ENCODE measurements around the gene TPT1. TPM values are rescaled to one million over a fixed set of nuclear protein-coding genes. Genes with fewer than 3 reads are reported as not detected.

TPT1 gene
- total RNA-seq, 1 experiment from 2014 or later = 2,237 TPM

DNA sequence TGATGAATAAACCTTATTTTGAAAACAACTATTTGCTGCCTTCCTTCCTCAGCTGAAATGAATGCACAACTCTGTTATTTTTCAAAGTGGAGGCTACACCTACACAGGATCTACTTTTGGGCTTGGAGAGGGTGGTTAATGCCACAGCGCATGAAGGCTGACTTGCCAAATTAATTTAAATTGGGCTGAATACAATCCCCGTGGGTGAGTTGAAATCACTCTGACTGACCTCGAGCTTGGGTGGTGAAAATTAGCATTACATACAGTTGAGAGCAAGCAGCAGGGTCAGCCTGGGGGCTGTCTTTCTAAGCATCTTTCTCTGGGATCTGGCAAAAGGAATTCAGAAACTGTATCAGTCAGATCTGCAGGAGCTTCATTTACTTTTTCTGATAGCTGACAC, 38.5 kb downstream of the TPT1 start:
- no peak overlapping the region for H3K4me2 ChIP-seq
- intact Hi-C loops (cut with micrococcal nuclease; ENCODE audit: unreplicated experiment) = no loop called here
- no peak overlapping the region for H2AFZ ChIP-seq
- H3K36me3 ChIP-seq (ENCODE audit: low read depth) = no peaks in the 10 kb centered on the region
- no peak overlapping the region for H3K4me3 ChIP-seq
- ChIA-PET CTCF (interaction anchor here (0.7 kb wide), 1 partner anchor 911 kb away, joined by 14 read pairs; no protein-coding TSS in a partner anchor), POLR2A (ENCODE audit: unreplicated experiment) (interaction anchor here (0.6 kb wide), 1 partner anchor 635 kb away, joined by 7 read pairs; no protein-coding TSS in a partner anchor)
- H4K20me1 ChIP-seq (ENCODE audit: insufficient read depth) = no peaks in the 10 kb centered on the region
- DNase-seq = no peak
- no peaks in the 10 kb centered on the region for H3K79me2 ChIP-seq (ENCODE audit: low read depth)
- no TSS peak for BruUV-seq (replicated peaks)
- no peaks in the 10 kb centered on the region for H3K9me2 ChIP-seq (ENCODE audit: insufficient read depth)
- no peak overlapping the region for H3K27ac ChIP-seq
- TF ChIP-seq, protein P1, sequence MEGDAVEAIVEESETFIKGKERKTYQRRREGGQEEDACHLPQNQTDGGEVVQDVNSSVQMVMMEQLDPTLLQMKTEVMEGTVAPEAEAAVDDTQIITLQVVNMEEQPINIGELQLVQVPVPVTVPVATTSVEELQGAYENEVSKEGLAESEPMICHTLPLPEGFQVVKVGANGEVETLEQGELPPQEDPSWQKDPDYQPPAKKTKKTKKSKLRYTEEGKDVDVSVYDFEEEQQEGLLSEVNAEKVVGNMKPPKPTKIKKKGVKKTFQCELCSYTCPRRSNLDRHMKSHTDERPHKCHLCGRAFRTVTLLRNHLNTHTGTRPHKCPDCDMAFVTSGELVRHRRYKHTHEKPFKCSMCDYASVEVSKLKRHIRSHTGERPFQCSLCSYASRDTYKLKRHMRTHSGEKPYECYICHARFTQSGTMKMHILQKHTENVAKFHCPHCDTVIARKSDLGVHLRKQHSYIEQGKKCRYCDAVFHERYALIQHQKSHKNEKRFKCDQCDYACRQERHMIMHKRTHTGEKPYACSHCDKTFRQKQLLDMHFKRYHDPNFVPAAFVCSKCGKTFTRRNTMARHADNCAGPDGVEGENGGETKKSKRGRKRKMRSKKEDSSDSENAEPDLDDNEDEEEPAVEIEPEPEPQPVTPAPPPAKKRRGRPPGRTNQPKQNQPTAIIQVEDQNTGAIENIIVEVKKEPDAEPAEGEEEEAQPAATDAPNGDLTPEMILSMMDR (conservative IDR thresholded peaks at IDR 0.05) = no peak
- TF ChIP-seq EZH2 (IDR thresholded peaks at IDR 0.05; ENCODE audit: low read depth) = no peak
- no peaks in the 10 kb centered on the region for H3K9me3 ChIP-seq (ENCODE audit: insufficient read depth, low read depth)
- no peaks in the 10 kb centered on the region for H3K4me1 ChIP-seq (replicated peaks; ENCODE audit: insufficient read depth)
- H3K27me3 ChIP-seq (ENCODE audit: insufficient read depth, low read depth) = no peaks in the 10 kb centered on the region
- H3F3A ChIP-seq (ENCODE audit: insufficient read depth, low read depth) = 0 out of 2 replicates have a peak, but pooled peaks cover 3% of the 10 kb centered on the region

DNA sequence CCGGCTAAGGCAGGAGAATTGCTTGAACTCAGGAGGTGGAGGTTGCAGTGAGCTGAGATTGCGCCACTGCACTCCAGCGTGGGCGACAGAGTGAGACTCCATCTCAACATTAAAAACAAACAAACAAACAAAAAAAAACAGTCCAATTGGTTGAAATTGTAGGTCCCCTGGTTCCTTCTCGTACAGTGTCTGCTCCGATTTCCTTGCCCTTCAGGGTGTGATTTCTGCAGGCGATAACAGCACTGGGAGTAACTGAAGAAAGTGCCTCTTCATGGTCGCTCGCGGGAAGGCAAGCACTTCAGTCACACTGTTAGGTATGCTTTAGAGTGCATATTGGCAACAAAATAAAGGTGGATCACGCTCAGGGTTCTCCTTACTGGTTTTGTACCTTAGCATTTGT, 39.7 kb downstream of the TPT1 start:
- CTCF ChIA-PET = interaction anchor here (1.2 kb wide), 1 partner anchor 255 kb away, joined by 9 read pairs; no protein-coding TSS in a partner anchor
- BruUV-seq (replicated peaks) = no TSS peak
- Histone ChIP-seq H3K4me2 (no peak overlapping the region), H3K36me3 (ENCODE audit: low read depth) (no peaks in the 10 kb centered on the region), H3K79me2 (ENCODE audit: low read depth) (no peaks in the 10 kb centered on the region), H3K9me3 (ENCODE audit: insufficient read depth, low read depth) (no peaks in the 10 kb centered on the region), H3K4me3 (no peak overlapping the region), H3K4me1 (replicated peaks; ENCODE audit: insufficient read depth) (no peaks in the 10 kb centered on the region), H4K20me1 (ENCODE audit: insufficient read depth) (no peaks in the 10 kb centered on the region), H3F3A (ENCODE audit: insufficient read depth, low read depth) (no peaks in the 10 kb centered on the region), H2AFZ (no peak overlapping the region), H3K27me3 (ENCODE audit: insufficient read depth, low read depth) (no peaks in the 10 kb centered on the region), H3K27ac (no peak overlapping the region), H3K9me2 (ENCODE audit: insufficient read depth) (no peaks in the 10 kb centered on the region)
- POLR2A ChIA-PET (ENCODE audit: unreplicated experiment) = no interaction called here
- intact Hi-C loops (cut with micrococcal nuclease; ENCODE audit: unreplicated experiment) = no loop called here
- DNase-seq = no peak
- no peak for TF ChIP-seq EZH2 (IDR thresholded peaks at IDR 0.05; ENCODE audit: low read depth)
- TF ChIP-seq, protein P1 (conservative IDR thresholded peaks at IDR 0.05) = no peak

DNA sequence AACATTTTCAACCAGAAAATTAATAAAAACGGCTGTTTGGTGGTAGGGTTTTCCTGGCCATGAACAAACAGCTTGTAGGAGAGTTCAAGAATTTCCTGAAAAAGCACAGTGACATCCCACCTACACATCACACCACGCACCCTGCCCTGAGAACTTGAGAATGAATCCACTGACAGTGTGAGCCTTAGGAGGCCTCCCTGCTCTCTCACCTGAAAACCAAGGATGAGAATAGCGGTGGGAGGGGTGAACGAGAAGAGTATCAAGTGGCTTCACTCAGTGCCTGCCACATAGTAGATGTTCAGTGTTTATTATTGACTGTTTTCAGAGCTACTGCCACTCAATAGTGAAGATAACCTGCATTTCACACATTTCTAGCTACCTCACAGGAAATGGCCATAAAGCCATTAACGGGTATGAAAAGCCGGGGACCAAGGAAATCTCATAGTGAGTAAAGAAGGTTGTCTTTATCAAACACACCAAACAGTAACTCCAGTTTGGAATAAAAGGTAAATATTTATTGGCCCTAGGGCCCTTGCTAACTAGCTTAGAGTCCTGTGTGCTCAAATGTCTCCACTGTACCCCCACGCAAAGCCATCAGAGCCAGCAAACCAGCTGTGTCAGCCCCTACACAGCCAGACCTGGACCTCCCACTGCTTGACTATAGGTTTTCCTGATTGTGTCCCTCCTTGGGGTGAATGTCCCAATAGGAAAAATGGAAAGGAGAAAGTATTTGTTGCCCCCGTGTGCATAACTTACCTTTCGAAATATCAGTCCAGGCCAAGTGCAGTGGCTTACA, 40.6 kb downstream of the TPT1 start:
- intact Hi-C loops (cut with micrococcal nuclease; ENCODE audit: unreplicated experiment) = no loop called here
- Histone ChIP-seq H3K79me2 (ENCODE audit: low read depth) (no peaks in the 10 kb centered on the region), H3K4me1 (replicated peaks; ENCODE audit: insufficient read depth) (no peaks in the 10 kb centered on the region), H3K27me3 (ENCODE audit: insufficient read depth, low read depth) (no peaks in the 10 kb centered on the region), H4K20me1 (ENCODE audit: insufficient read depth) (no peaks in the 10 kb centered on the region), H3K27ac (no peak overlapping the region), H3K9me2 (ENCODE audit: insufficient read depth) (no peaks in the 10 kb centered on the region), H3F3A (ENCODE audit: insufficient read depth, low read depth) (0 out of 2 replicates have a peak, but pooled peaks cover 7% of the 10 kb centered on the region), H3K9me3 (ENCODE audit: insufficient read depth, low read depth) (no peaks in the 10 kb centered on the region), H2AFZ (no peak overlapping the region), H3K4me2 (no peak overlapping the region), H3K36me3 (ENCODE audit: low read depth) (no peaks in the 10 kb centered on the region), H3K4me3 (no peak overlapping the region)
- ChIA-PET CTCF (no interaction called here), POLR2A (ENCODE audit: unreplicated experiment) (no interaction called here)
- TF ChIP-seq, protein P1 (conservative IDR thresholded peaks at IDR 0.05) = no peak
- TF ChIP-seq EZH2 (IDR thresholded peaks at IDR 0.05; ENCODE audit: low read depth) = no peak
- no TSS peak for BruUV-seq (replicated peaks)
- no peak for DNase-seq
